ENCODE measurements around the gene ACYP1.

The ACYP1 gene

DNA sequence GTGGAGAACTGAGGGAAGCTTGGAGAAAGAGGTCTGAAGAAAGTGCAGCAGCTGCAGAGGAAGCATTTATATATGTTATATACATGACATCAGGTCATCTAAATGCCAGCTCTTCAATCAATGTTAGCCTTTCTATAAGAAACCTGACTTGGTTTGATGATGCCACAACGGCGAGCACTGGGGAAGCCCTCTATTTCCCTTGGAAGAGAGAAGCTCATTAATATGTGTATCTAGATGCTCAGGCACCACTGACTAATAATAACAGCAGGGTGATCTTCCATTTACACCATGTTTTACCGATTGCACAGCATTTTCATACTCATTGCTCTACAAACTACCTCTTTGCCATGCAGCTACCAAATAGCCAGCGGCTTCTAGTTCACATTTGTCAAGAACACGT lies 811 bp downstream of the ACYP1 start:
- H3K27ac ChIP-seq (ENCODE audit: low read length) = 0 out of 2 replicates have a peak overlapping the region, but pooled peaks have one; percentile 21
- H3K9ac ChIP-seq (ENCODE audit: low read length) = peak overlapping the region; percentile 82
- H3F3A ChIP-seq (ENCODE audit: insufficient read depth, low read length) = no peaks in the 10 kb centered on the region
- H3K36me3 ChIP-seq (replicated peaks; ENCODE audit: insufficient read depth, low read length) = no peaks in the 10 kb centered on the region
- H3K4me2 ChIP-seq (ENCODE audit: low read depth, low read length) = peak overlapping the region; percentile 85
- peak overlapping the region; percentile 83 for H3K4me3 ChIP-seq (ENCODE audit: low read length)
- no peaks in the 10 kb centered on the region for H3K9me2 ChIP-seq (replicated peaks; ENCODE audit: insufficient read depth, low read length)
- no peaks in the 10 kb centered on the region for H3K9me3 ChIP-seq (replicated peaks; ENCODE audit: insufficient read depth, low read length)
- peak; percentile 6 for DNase-seq
- peak overlapping the region; percentile 80; the same call in 1 of the 2 replicates for H2AFZ ChIP-seq (ENCODE audit: low read length)
- H4K20me1 ChIP-seq (ENCODE audit: insufficient read depth, low read length) = no peaks in the 10 kb centered on the region
- no peaks in the 10 kb centered on the region for H3K27me3 ChIP-seq (replicated peaks; ENCODE audit: insufficient read depth, low read length)
- peaks cover 13% of the 10 kb centered on the region for H3K79me2 ChIP-seq (ENCODE audit: low read length)
- TF ChIP-seq EZH2 (optimal IDR thresholded peaks at IDR 0.05; ENCODE audit: low read depth, low read length) (no peak), EZH2phosphoT487 (IDR thresholded peaks at IDR 0.05; ENCODE audit: low read length) (no peak)
- TF ChIP-seq, protein P1, sequence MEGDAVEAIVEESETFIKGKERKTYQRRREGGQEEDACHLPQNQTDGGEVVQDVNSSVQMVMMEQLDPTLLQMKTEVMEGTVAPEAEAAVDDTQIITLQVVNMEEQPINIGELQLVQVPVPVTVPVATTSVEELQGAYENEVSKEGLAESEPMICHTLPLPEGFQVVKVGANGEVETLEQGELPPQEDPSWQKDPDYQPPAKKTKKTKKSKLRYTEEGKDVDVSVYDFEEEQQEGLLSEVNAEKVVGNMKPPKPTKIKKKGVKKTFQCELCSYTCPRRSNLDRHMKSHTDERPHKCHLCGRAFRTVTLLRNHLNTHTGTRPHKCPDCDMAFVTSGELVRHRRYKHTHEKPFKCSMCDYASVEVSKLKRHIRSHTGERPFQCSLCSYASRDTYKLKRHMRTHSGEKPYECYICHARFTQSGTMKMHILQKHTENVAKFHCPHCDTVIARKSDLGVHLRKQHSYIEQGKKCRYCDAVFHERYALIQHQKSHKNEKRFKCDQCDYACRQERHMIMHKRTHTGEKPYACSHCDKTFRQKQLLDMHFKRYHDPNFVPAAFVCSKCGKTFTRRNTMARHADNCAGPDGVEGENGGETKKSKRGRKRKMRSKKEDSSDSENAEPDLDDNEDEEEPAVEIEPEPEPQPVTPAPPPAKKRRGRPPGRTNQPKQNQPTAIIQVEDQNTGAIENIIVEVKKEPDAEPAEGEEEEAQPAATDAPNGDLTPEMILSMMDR (IDR thresholded peaks at IDR 0.05; ENCODE audit: low read length) = no peak
- H3K4me1 ChIP-seq (ENCODE audit: low read length) = no peaks in the 10 kb centered on the region

DNA sequence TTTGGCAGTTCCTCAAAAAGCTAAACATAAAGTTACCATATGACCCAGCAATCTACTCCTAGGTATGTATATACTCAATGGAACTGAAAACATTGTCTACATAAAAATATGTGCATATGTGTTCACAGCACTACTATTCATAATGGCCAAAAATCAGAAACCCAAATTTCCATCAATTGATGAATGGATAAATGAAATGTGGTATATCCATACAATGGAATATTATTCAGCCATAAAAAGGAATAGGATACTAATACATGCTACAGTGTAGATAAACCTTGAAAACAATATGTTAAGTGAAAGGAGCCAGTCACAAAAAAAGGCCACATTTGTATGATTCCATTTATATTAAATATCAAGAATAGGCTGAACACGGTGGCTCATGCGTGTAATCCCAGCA lies 3.4 kb downstream of the ACYP1 start:
- Histone ChIP-seq H3K9ac (ENCODE audit: low read length) (no peak overlapping the region), H3K79me2 (ENCODE audit: low read length) (peaks cover 13% of the 10 kb centered on the region), H3K4me1 (ENCODE audit: low read length) (no peaks in the 10 kb centered on the region), H3K27ac (ENCODE audit: low read length) (no peak overlapping the region), H3K4me3 (ENCODE audit: low read length) (no peak overlapping the region), H3K4me2 (ENCODE audit: low read depth, low read length) (no peak overlapping the region), H3K9me2 (replicated peaks; ENCODE audit: insufficient read depth, low read length) (no peaks in the 10 kb centered on the region), H4K20me1 (ENCODE audit: insufficient read depth, low read length) (no peaks in the 10 kb centered on the region), H2AFZ (ENCODE audit: low read length) (no peak overlapping the region), H3K36me3 (replicated peaks; ENCODE audit: insufficient read depth, low read length) (no peaks in the 10 kb centered on the region), H3K9me3 (replicated peaks; ENCODE audit: insufficient read depth, low read length) (no peaks in the 10 kb centered on the region), H3F3A (ENCODE audit: insufficient read depth, low read length) (no peaks in the 10 kb centered on the region), H3K27me3 (replicated peaks; ENCODE audit: insufficient read depth, low read length) (no peaks in the 10 kb centered on the region)
- TF ChIP-seq EZH2 (optimal IDR thresholded peaks at IDR 0.05; ENCODE audit: low read depth, low read length) (no peak), EZH2phosphoT487 (IDR thresholded peaks at IDR 0.05; ENCODE audit: low read length) (no peak)
- TF ChIP-seq, protein P1 (IDR thresholded peaks at IDR 0.05; ENCODE audit: low read length) = no peak
- DNase-seq = no peak

DNA sequence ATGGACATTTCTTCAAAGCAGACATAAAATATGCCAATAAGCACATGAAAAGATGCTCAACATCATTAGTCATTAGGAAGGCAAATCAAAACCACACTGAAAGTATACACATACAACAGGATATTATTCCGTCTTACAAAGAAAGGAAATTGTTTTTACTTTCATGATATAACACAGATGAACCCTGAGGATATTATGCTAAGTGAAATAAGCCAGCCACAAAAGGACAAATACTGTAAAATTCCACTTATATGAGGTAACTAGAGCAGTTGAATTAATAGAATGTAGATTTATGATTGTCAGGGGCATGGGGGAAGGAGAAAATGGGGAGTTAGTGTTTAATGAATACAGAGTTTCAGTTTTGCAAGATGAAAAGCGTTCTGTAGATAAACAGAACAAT lies 4.2 kb downstream of the ACYP1 start:
- TF ChIP-seq EZH2 (optimal IDR thresholded peaks at IDR 0.05; ENCODE audit: low read depth, low read length) = no peak
- TF ChIP-seq EZH2phosphoT487 (IDR thresholded peaks at IDR 0.05; ENCODE audit: low read length) = no peak
- TF ChIP-seq, protein P1 (IDR thresholded peaks at IDR 0.05; ENCODE audit: low read length) = no peak
- DNase-seq = no peak
- Histone ChIP-seq H3K27me3 (replicated peaks; ENCODE audit: insufficient read depth, low read length) (no peaks in the 10 kb centered on the region), H3F3A (ENCODE audit: insufficient read depth, low read length) (no peaks in the 10 kb centered on the region), H2AFZ (ENCODE audit: low read length) (no peak overlapping the region), H4K20me1 (ENCODE audit: insufficient read depth, low read length) (no peaks in the 10 kb centered on the region), H3K4me2 (ENCODE audit: low read depth, low read length) (no peak overlapping the region), H3K4me3 (ENCODE audit: low read length) (no peak overlapping the region), H3K27ac (ENCODE audit: low read length) (no peak overlapping the region), H3K36me3 (replicated peaks; ENCODE audit: insufficient read depth, low read length) (no peaks in the 10 kb centered on the region), H3K79me2 (ENCODE audit: low read length) (peaks cover 13% of the 10 kb centered on the region), H3K4me1 (ENCODE audit: low read length) (no peaks in the 10 kb centered on the region), H3K9me2 (replicated peaks; ENCODE audit: insufficient read depth, low read length) (no peaks in the 10 kb centered on the region), H3K9ac (ENCODE audit: low read length) (no peak overlapping the region), H3K9me3 (replicated peaks; ENCODE audit: insufficient read depth, low read length) (no peaks in the 10 kb centered on the region)

Data from MM.1S (cell line).